ENCODE data around the gene FBXL13.
"Not testable (repeated sequence)": the region's sequence is repeated elsewhere in the genome, so short reads cannot be mapped to it uniquely, and the experiment has no call there.

The FBXL13 gene

DNA sequence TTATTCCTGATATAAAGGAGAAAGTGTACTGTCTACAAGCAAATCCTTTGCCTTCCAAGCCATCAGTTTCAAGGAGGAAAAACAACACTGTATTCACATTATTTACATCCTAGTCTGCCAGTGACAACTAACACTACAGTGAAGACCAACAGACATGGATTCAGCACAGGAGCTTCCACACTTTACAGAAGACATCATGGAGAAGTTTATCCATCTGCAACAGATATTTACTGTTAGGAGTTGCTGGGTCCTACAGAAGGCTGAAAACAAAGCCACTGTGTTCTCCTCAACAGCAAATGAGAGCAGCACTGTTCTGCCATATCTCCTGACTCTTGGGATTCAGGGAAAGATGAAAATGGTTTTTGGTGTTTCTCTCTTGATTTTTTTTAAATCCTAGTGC is 42.4 kb upstream of the FBXL13 start:
- TF ChIP-seq, protein P1, sequence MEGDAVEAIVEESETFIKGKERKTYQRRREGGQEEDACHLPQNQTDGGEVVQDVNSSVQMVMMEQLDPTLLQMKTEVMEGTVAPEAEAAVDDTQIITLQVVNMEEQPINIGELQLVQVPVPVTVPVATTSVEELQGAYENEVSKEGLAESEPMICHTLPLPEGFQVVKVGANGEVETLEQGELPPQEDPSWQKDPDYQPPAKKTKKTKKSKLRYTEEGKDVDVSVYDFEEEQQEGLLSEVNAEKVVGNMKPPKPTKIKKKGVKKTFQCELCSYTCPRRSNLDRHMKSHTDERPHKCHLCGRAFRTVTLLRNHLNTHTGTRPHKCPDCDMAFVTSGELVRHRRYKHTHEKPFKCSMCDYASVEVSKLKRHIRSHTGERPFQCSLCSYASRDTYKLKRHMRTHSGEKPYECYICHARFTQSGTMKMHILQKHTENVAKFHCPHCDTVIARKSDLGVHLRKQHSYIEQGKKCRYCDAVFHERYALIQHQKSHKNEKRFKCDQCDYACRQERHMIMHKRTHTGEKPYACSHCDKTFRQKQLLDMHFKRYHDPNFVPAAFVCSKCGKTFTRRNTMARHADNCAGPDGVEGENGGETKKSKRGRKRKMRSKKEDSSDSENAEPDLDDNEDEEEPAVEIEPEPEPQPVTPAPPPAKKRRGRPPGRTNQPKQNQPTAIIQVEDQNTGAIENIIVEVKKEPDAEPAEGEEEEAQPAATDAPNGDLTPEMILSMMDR (conservative IDR thresholded peaks at IDR 0.05; ENCODE audit: control insufficient read depth, insufficient read depth, low read depth, low read length), result no peak
- H3K4me3 ChIP-seq (ENCODE audit: control insufficient read depth, low read depth, low read length), result no peak overlapping the region
- no peak for DNase-seq (ENCODE audit: low read depth)

DNA sequence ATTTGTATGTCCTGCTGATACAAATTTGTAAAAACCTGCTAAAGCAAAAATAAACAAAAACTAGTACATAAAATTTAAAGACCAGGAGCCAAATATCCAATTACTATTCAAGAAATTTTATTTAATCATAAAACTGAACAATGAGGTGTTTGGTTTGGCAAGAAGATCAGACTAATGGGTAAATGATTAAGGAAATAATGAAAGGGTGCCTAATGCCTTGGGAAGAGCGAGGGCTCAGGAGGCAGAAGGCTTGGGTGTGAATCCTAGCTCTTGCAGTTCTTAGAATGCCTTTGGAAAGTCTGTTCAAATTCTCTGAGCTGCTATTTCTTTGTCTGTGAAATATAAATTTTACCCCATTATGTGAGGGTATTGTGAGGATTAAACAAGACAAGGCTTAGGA is 41.9 kb upstream of the FBXL13 start:
- DNase-seq (ENCODE audit: low read depth), result no peak
- H3K4me3 ChIP-seq (ENCODE audit: control insufficient read depth, low read depth, low read length), result no peak overlapping the region
- TF ChIP-seq, protein P1 (conservative IDR thresholded peaks at IDR 0.05; ENCODE audit: control insufficient read depth, insufficient read depth, low read depth, low read length), result no peak

DNA sequence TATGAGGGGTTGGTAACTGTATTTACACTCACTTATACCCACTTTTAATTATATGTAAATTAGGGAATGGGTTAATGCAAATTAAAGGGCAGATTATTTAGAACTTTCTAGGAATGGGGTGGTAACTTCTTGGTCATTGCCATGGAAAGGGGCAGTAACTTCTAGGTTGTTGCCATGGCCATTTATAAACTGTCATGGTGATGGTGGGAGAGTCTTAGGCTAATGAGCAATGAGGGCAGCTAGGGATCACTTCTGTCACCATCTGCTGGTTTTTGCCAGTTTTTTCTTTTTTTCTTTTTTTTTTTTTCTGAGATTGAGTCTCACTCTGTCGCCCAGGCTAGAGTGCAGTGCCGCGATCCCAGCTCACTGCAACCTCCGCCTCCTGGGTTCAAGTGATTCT is 41.2 kb upstream of the FBXL13 start:
- TF ChIP-seq, protein P1 (conservative IDR thresholded peaks at IDR 0.05; ENCODE audit: control insufficient read depth, insufficient read depth, low read depth, low read length), result no peak
- H3K4me3 ChIP-seq (ENCODE audit: control insufficient read depth, low read depth, low read length), result no peak overlapping the region
- DNase-seq (ENCODE audit: low read depth), result no peak

DNA sequence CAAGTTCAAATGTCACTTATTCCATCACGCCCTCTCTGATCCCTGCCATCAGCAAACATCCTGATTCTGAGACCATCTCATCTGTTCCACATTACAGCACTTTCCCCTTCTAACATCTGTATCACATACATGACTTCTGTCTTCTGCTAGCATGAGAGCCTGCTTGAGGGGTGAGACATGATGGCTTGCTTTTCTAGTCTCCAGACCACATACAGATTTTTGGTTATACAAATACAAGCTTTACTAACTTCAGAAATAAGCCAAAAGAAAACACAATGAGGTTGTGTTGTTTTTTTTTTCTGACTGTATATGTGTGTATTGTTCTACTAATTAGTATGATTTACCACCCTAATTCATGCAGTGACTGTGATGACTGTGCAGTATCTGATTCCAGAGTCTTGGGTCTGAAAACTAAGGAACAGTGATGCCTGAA is 40.0 kb upstream of the FBXL13 start:
- no peak overlapping the region for H3K4me3 ChIP-seq (ENCODE audit: control insufficient read depth, low read depth, low read length)
- TF ChIP-seq, protein P1 (conservative IDR thresholded peaks at IDR 0.05; ENCODE audit: control insufficient read depth, insufficient read depth, low read depth, low read length), result no peak
- no peak for DNase-seq (ENCODE audit: low read depth)

DNA sequence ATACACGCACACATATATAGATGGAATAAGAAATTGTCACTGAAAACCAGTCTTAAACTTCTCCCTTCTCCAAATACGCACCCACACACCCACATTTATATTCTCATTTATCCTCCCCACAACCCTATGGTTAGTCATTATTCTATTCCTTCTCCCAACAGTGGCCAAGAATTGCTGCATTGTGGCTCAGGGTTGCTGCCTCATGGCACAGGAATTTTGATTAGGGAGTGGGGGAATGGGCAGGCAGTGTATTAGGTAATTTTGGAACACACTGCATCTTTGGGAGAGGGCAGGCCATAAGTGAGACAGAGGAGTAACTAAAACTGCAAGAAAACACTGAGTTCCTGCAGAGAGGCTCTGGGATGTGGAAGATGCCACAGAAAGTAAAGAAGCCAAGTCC is 38.6 kb upstream of the FBXL13 start:
- peak; percentile 93 for DNase-seq (ENCODE audit: low read depth)
- H3K4me3 ChIP-seq (ENCODE audit: control insufficient read depth, low read depth, low read length), result no peak overlapping the region
- TF ChIP-seq, protein P1 (conservative IDR thresholded peaks at IDR 0.05; ENCODE audit: control insufficient read depth, insufficient read depth, low read depth, low read length), result no peak

DNA sequence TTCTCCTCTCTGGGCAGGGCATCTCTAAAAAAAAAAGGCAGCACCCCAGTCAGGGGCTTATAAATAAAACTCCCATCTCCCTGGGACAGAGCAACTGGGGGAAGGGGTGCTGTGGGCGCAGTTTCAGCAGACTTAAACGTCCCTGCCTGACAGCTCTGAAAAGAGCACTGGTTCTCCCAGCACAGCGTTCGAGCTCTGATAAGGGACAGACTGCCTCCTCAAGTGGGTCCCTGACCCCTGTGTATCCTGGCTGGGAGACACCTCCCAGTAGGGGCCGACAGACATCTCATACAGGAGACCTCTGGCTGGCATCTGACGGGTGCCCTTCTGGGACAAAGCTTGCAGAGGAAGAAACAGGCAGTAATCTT is 32.1 kb upstream of the FBXL13 start:
- not testable (repeated sequence) for DNase-seq (ENCODE audit: low read depth); H3K4me3 ChIP-seq (ENCODE audit: control insufficient read depth, low read depth, low read length)

DNA sequence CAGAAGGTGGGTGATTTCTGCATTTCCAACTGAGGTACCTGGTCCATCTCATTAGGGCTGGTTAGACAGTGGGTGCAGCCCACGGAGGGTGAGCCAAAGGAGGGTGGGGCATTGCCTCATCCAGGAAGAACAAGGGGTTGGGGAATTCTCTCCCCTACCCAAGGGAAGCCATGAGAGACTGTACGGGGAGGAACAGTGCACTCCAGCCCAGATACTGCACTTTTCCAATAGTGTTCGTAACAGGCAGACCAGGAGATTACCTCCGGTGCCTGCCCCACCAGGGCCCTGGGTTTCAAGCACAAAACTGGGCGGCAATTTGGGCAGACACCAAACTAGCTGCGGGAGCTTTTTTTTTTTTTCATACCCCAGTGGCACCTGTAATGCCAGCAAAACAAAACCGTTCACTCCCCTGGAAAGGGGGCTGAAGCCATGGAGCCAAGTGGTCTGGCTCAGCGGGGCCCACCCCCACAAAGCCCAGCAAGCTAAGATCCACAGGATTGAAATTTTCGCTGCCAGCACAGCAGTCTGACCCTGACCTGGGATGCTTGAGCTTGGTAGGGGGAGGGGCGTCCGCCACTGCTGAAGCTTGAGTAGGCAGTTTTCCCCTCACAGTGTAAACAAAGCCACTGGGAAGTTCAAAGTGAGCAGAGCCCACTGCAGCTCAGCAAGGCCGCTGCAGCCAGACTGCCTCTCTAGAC is 31.6 kb upstream of the FBXL13 start:
- H3K4me3 ChIP-seq (ENCODE audit: control insufficient read depth, low read depth, low read length), result no peak overlapping the region
- TF ChIP-seq, protein P1 (conservative IDR thresholded peaks at IDR 0.05; ENCODE audit: control insufficient read depth, insufficient read depth, low read depth, low read length), result no peak
- no peak for DNase-seq (ENCODE audit: low read depth)

All from fibroblast of mammary gland (primary cell).